Lower leg skin (tissue), 4 donors: ENCODE results near the gene LRP10. TPM values are rescaled to one million over a fixed set of nuclear protein-coding genes. Genes with fewer than 3 reads are reported as not detected.
"Not testable (repeated sequence)": the region's sequence is repeated elsewhere in the genome, so short reads cannot be mapped to it uniquely, and the experiment has no call there.

Source experiments
- DNase-seq, 2 donors: peaks; one replicate each; pipeline ENCODE4 v3.0.0-alpha.2; 2019; ENCODE audit warnings: low spot score in 2 of 2
- H3K4me3 ChIP-seq: fragments of 200-600 bp; sonication (generic); 2 replicates; pipeline ENCODE4 v1.5.1; 2017; ENCODE audit warnings: mild to moderate bottlenecking, low read depth; ENCODE audit not compliant: poor library complexity, severe bottlenecking
- CTCF ChIP-seq, 3 donors: fragments of 450-650 bp; IDR thresholded peaks; one replicate each; pipeline ENCODE4 v1.5.1; 2016; ENCODE audit warnings: antibody characterized with exemption in 3 of 3, mild to moderate bottlenecking in 3 of 3, moderate library complexity in 2 of 3
- POLR2A ChIP-seq, 2 donors: fragments of 450-650 bp; IDR thresholded peaks; one replicate each; pipeline ENCODE4 v1.6.1; 2016 to 2017; ENCODE audit warnings: antibody characterized with exemption in 2 of 2, mild to moderate bottlenecking in 1 of 2, moderate library complexity in 1 of 2
- WGBS, 2 donors: methylation state at CpG; one replicate each; pipeline ENCODE4 v1.1.5; 2018; 5-methylcytosine and 5-hydroxymethylcytosine counted together
- intact Hi-C: fragments of 100-400 bp; cut with DNase I; formaldehyde crosslinking; loops from one replicate; pipeline ENCODE4 v1.15.0; 2023; ENCODE audit warnings: low total_unique reads
- total RNA-seq, 4 donors: library from RNA; depleted of rRNA; stranded (reverse); fragments of >200 nt; gene quantifications; one replicate each; pipeline ENCODE4 v1.1.0, GENCODE V29; 2016

Gene LRP10, protein sequence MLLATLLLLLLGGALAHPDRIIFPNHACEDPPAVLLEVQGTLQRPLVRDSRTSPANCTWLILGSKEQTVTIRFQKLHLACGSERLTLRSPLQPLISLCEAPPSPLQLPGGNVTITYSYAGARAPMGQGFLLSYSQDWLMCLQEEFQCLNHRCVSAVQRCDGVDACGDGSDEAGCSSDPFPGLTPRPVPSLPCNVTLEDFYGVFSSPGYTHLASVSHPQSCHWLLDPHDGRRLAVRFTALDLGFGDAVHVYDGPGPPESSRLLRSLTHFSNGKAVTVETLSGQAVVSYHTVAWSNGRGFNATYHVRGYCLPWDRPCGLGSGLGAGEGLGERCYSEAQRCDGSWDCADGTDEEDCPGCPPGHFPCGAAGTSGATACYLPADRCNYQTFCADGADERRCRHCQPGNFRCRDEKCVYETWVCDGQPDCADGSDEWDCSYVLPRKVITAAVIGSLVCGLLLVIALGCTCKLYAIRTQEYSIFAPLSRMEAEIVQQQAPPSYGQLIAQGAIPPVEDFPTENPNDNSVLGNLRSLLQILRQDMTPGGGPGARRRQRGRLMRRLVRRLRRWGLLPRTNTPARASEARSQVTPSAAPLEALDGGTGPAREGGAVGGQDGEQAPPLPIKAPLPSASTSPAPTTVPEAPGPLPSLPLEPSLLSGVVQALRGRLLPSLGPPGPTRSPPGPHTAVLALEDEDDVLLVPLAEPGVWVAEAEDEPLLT
- 100 to 1,000 TPM; 148 to 209 (median 167) TPM for total RNA-seq

- peak; percentile 94 to 99 for DNase-seq
- no peak for TF ChIP-seq CTCF (IDR thresholded peaks at IDR 0.05)
- no peak for TF ChIP-seq POLR2A (IDR thresholded peaks at IDR 0.05)
- intact Hi-C loops = no loop called here
- WGBS, 2 donors = 0% methylated on average over 38 to 50 of the region's 50 CpGs
- peak within 1 kb of the TSS; percentile 89 for H3K4me3 ChIP-seq
These were observed at the start of gene LRP10 for GRCh38 chr14:22871224-22872032. Gene LRP10 (plus strand): TSS chr14:22871740. CDS start chr14:22872304, 564 bp downstream.

DNA sequence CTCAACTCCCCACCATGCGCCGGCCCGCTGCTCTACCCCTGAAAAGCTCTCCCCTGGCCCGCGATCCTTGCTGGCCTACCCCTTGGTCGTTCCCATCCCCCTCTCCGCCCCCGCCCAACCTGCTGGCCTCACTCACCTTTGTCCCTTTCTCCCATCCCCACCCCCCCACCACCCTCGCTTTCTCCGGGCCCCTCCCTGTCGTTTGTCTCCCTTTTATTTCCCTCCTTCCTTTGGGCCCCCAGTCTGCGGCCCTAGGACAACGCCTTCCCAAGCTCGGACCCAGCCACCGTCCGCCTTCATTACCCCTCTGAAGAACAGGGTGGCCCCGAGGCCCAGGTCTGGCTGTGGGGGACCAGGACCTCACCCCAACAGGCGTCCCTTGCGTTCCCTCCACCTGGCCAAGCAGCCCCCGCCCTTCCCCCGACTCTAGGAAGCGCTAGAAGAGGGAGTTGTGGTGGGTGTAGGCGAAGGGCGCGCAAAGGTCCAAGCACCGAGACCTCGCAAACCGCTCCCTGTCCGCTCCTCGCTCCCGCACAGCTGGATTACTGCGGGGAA, 49.4 kb upstream of the LRP10 start:
- DNase-seq = peak in 1 of 2 donors; percentile 87
- WGBS, 2 donors = 59 to 71% methylated on average over 32 of the region's 32 CpGs
- H3K4me3 ChIP-seq = no peak overlapping the region
- TF ChIP-seq POLR2A (IDR thresholded peaks at IDR 0.05) (no peak), CTCF (IDR thresholded peaks at IDR 0.05) (no peak)
- intact Hi-C loops = no loop called here

GRCh38 chr14:22822571-22823098, 48.9 kb upstream of the LRP10 start:
- WGBS, 2 donors = 1 to 4% methylated on average over 26 to 34 of the region's 34 CpGs

GRCh38 chr14:22824711-22825359, 46.7 kb upstream of the LRP10 start:
- no peak overlapping the region for H3K4me3 ChIP-seq
- intact Hi-C loops = no loop called here
- 56 to 58% methylated on average over 8 of the region's 8 CpGs for WGBS, 2 donors
- no peak for TF ChIP-seq CTCF (IDR thresholded peaks at IDR 0.05)
- no peak for TF ChIP-seq POLR2A (IDR thresholded peaks at IDR 0.05)
- DNase-seq = peak in 1 of 2 donors; percentile 82

More at GRCh38 chr14:22822571-22823098, 48.9 kb upstream of the LRP10 start:
- DNase-seq = peak in 1 of 2 donors; percentile 96
- intact Hi-C loops = no loop called here
- TF ChIP-seq CTCF (IDR thresholded peaks at IDR 0.05) = peak in 1 of 3 donors; percentile 55
- no peak for TF ChIP-seq POLR2A (IDR thresholded peaks at IDR 0.05)
- H3K4me3 ChIP-seq = no peak overlapping the region

GRCh38 chr14:22829076-22829660, 42.4 kb upstream of the LRP10 start:
- DNase-seq, H3K4me3 ChIP-seq, intact Hi-C loops: not testable (repeated sequence)
- WGBS, 2 donors = 77 to 82% methylated on average over 12 of the region's 12 CpGs
